ENCODE results near the gene FAM98C. TPM values are rescaled to one million over a fixed set of nuclear protein-coding genes. Genes with fewer than 3 reads are reported as not detected.

FAM98C gene
- total RNA-seq, 1 donor from 2014 or later, result 11.8 TPM

DNA sequence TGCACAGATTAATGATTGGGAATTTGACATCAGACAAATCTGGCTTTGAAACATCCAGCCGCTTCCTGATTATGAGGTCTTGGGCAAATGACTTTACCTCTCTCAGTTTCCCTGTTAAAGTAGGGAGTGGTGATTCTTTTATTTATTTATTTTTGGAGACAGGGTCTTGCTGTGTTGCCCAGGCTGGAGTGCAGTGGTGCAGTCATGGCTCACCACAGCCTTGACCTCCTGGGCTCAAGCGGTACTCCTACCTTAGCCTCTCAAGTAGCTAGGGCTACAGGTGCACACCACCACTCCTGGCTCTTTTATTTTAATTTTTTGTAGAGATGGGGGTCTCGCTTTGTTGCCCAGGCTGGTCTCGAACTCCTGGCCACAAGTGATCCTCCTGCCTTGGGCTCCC lies 25.8 kb upstream of the FAM98C start:
- DNase-seq (ENCODE audit: low spot score), result no peak

- no peak for DNase-seq (ENCODE audit: low spot score)
These were observed 24.0 kb upstream of the FAM98C start for GRCh38 chr19:38378866-38379265.

GRCh38 chr19:38381138-38381537 lies 21.8 kb upstream of the FAM98C start:
- DNase-seq (ENCODE audit: low spot score), result no peak

DNA sequence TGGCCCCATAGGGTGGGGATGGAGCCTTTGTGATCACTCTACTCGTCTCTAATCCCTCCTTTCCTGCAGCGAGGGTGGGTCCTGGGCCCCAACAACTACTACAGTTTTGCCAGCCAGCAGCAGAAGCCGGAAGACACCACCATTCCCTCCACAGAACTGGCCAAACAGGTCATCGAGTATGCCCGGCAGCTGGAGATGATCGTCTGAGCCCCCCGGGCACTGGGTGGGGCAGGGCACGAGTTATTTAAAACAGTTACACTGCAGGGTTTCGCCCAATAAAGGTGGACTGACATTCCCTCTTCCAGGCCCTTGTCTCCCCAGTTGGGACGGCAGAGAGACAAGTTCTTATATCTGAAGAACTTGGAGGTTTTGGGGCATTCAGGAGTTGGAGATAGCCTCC lies 19.7 kb upstream of the FAM98C start:
- no peak for DNase-seq (ENCODE audit: low spot score)

DNA sequence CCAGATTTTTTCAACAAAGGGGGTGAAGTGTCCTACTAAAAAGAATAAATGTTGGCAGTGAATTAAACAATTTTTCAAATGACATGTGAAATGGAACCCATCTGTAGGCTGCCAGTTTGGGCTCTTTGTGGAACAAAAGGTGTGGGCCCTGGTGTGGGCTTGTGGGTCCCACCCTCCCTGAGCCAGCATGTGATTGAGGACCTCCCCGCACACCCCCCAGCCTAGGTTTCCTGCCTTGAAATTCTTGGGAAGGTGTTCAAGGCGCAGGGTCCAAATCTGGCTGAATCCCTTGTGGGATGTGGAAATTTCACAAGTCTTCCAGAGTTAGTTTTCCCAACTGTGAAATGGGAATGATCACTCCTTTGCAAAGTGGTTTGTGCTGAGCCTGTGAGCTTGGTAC lies 19.1 kb upstream of the FAM98C start:
- DNase-seq (ENCODE audit: low spot score), result no peak

DNA sequence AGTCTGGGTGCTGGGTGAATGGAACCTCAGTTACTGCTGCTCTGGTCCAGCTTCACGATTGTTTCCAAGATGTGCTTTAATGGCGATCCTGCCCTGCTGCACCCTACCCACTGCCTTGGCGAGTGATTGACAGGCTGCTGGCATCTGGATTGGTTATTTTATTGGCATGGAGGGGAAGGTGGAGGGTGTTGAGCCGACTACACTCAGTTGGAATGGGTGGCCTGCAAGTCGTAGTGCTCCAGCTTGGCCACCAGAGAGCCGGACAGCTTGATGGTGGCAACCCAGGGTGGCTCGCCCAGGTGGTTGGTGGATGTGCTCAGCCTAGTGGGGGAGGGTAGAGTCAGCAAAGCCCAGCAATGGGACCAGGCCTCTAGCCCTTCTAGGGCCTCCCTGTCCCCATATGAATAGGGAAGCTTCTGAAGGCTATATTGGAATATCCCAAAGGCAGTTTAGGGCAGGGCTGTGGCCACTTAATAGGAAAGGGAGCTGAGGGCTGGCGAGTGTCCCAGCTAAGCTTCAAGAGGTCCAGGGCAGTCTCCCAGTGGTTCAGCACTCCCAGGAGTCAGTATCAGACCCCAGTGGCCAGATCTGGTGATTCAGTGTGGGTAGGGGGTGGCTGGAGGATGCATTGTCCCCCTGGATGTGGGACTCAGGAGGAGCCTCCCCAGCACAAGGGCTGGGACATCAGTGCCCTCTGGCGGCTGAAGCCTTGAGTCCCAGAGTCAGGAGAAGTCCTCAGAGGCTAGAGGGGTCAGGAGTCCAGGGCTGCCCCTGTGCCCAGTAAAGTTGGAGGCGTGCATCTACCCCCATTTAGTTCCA lies 18.5 kb upstream of the FAM98C start:
- no peak for DNase-seq (ENCODE audit: low spot score)

GRCh38 chr19:38385057-38385803 lies 17.7 kb upstream of the FAM98C start:
- no peak for DNase-seq (ENCODE audit: low spot score)

- DNase-seq (ENCODE audit: low spot score), result no peak
These were observed 17.1 kb upstream of the FAM98C start for GRCh38 chr19:38385804-38386257.

DNA sequence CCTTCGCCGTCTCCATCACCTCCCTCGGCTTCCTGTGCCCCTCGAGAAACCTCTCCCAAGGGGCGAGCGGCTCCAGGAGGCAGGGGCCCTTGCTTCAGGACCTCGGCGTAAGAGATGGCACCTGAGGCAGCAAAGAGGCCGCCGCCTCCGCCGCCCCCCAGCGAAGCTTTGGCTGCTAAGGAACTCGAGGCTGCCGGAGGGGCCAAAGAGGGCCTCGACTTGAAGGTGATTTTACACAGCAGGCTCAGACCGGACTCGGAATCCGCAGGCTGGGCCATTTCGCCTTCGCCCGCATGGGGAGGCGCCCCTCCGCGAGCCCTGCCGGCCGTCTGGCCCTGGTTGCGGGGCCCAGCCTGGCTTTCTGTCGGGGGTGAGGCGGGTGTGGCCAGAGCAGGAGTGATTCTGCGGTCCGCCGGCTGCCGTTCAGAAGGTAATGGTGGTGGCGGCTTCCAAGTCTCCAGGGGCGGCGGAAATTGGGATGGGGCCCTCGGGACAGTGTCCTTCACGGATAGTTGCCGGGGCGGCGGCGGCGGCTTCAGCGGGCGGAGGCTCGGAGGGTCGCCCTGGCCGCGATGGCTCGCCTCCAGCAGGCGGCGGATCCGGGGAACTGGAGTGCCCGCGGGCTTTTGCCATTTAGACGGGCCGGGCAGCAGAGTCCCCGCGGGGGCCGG lies 16.5 kb upstream of the FAM98C start:
- no peak for DNase-seq (ENCODE audit: low spot score)

DNA sequence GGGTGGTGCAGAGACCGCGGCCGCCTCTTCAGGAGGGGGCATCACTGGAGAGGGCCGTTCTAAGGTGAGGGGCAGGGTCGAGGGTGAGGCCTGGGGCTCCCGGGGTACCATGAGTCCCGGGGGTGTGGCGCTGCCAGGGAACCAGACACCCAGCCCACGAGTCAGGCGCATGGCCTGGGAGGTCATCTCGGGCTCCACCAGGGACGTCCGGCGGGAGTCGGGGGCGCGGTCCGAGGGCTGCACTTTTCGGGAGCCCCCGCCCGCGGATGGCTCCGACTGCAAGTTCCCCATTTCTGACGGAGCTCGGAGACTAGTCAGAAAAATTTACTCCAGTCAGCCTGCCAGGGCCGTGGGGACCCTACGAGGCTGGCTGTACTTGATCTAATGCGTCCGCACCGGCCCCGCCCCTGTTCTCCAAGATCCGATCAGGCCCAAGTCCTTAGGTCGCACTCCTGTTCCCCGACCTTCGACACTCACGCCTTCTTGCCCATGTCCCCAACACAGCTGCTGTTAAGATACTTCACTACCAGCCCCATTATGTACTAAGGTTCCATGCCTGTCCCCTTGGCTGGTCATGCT lies 15.8 kb upstream of the FAM98C start:
- no peak for DNase-seq (ENCODE audit: low spot score)

DNA sequence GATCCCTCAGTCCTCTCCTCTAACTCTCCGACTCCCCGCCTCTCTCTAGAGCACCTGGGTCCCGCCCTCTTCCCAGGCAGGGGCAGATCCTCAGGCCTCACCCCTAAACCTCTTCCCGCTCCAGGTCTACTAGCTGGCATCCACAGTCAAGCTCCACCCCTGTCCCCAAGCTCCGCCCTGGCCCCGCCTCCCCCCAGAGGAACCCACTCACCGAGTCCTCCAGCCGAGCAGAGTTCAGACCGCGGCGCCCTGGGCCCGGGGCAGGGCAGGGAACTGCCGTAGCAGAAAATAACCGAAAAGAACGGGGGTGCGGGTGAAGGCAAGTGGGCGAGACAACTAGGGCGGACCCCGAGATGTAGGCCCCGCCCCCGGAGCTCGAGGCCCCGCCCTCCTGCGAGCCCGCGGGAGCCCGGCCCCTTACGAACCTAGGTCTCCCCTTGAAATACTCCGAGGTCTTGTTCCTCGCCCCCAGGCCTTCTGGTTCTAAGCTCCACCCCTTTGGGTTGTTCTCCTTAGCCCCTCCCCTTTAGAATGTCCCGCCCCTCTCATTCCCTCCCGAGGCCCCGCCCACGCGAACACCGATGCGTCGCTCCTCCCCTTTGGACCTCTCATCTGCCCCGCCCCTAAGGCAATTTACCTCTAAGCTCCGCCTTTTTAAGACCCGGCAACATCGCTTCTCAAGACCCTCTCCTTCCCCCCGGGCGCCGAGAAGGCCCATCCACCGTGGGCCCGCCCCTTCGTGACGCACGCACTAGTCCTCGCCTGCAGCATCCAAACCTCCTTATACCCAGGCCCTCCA lies 15.1 kb upstream of the FAM98C start, which contains the start of gene GGN:
TSS of gene GGN (minus strand) at position 485 of the 799 bp plus-strand sequence. CDS start 773 bp downstream, outside the sequence.
- DNase-seq (ENCODE audit: low spot score), result no peak

- DNase-seq (ENCODE audit: low spot score), result no peak
These were observed 14.4 kb upstream of the FAM98C start, which contains the start of gene SPRED3 for GRCh38 chr19:38388349-38389100. TSS of gene SPRED3 (plus strand) at chr19:38388697. CDS start at chr19:38390303, 1,606 bp downstream.

DNA sequence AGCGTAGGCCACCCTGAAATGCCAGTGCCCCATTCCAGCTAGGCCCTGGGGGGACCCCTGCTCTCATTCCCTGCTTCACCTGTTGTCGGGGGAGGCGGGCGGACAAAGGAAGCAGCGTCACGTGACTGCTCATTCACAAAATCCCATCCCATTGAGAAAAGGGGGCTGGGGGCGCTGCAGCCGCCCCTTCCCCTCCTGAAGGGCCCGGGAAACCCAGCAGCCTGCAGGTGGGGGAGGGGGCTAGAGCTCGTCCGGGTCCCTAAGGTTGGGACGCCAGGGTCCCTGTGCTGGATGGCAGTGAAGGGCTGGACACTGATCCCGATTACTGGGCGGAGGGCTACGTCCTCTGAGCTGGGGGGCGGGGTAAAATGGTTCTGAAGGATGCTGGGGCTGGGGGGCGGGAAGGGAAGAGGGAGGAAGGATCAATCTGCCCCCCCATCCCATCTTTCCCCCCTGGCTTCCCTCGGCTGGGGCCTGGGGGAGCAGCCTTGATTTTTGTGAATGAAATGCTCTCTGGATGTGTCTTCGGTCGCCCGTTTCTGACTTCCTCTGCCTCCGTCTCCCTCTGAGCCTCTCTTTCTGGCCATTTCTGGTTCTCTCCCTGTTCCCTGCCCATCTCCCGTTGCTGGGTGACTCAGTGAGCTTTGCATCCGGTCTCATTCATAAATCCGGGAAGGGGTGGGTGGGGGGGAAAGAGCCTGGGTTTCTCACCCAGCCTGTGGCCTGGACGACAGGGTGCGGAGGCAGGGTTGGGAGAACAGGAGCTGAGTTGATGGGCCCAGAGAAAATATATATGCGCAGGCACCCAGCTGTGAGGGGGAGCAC lies 13.6 kb upstream of the FAM98C start:
- DNase-seq (ENCODE audit: low spot score), result no peak

GRCh38 chr19:38389957-38390924 lies 12.7 kb upstream of the FAM98C start:
- DNase-seq (ENCODE audit: low spot score), result no peak

DNA sequence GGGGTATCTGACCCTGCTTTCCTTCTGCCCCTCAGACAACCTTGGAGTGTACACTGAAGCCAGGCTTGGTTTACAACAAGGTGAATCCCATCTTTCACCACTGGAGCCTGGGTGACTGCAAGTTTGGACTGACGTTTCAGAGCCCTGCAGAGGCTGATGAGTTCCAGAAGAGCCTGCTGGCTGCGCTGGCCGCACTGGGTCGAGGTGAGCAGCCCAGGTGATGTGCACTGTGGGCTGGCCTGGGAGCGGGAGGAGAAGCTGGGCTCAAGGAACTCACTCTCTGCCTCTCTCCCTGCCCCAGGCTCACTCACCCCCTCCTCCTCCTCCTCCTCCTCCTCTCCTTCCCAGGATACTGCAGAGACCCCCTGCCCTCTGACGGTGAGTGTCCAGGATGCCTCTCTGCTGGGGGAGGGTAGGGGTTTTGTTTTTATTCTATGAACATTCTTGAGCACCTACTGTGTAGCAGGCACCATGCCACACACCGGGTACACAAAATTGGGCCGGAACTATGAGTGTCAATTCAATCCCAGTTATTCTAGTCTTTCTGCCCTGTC lies 10.9 kb upstream of the FAM98C start:
- DNase-seq (ENCODE audit: low spot score), result no peak

- no peak for DNase-seq (ENCODE audit: low spot score)
These were observed 10.1 kb upstream of the FAM98C start for GRCh38 chr19:38392707-38393308.

- no peak for DNase-seq (ENCODE audit: low spot score)
These were observed 8.4 kb upstream of the FAM98C start for GRCh38 chr19:38394488-38394887.
